Fibroblast of pulmonary artery (primary cell): ENCODE data around the gene LRG1.
A peak's percentile ranks its signal among the peaks of the same experiment; 100 is the strongest.

ENCODE experiments used
- DNase-seq: peaks from one replicate; pipeline ENCODE4 v3.0.0-alpha.2; 2010; ENCODE audit warnings: low read depth
- H3K4me3 ChIP-seq: replicated peaks from 2 replicates; pipeline ENCODE4 v1.5.1; 2011; ENCODE audit warnings: low read depth, mild to moderate bottlenecking, control low read depth, low read length, moderate library complexity
- TF ChIP-seq, protein P1 (sequence below): IDR thresholded peaks from 2 replicates; pipeline ENCODE4 v1.5.1; 2011; ENCODE audit warnings: mild to moderate bottlenecking, control low read depth, low read length, inconsistent platforms; ENCODE audit errors: missing control alignments

LRG1 gene, protein sequence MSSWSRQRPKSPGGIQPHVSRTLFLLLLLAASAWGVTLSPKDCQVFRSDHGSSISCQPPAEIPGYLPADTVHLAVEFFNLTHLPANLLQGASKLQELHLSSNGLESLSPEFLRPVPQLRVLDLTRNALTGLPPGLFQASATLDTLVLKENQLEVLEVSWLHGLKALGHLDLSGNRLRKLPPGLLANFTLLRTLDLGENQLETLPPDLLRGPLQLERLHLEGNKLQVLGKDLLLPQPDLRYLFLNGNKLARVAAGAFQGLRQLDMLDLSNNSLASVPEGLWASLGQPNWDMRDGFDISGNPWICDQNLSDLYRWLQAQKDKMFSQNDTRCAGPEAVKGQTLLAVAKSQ

GRCh38 chr19:4539693-4540581 is at the start of gene LRG1:
Gene LRG1 (minus strand): TSS chr19:4540036. CDS start chr19:4540013, 23 bp downstream.
- peak; percentile 79 for DNase-seq
- H3K4me3 ChIP-seq = no peak within 1 kb of the TSS
- TF ChIP-seq, protein P1, sequence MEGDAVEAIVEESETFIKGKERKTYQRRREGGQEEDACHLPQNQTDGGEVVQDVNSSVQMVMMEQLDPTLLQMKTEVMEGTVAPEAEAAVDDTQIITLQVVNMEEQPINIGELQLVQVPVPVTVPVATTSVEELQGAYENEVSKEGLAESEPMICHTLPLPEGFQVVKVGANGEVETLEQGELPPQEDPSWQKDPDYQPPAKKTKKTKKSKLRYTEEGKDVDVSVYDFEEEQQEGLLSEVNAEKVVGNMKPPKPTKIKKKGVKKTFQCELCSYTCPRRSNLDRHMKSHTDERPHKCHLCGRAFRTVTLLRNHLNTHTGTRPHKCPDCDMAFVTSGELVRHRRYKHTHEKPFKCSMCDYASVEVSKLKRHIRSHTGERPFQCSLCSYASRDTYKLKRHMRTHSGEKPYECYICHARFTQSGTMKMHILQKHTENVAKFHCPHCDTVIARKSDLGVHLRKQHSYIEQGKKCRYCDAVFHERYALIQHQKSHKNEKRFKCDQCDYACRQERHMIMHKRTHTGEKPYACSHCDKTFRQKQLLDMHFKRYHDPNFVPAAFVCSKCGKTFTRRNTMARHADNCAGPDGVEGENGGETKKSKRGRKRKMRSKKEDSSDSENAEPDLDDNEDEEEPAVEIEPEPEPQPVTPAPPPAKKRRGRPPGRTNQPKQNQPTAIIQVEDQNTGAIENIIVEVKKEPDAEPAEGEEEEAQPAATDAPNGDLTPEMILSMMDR = no peak

DNA sequence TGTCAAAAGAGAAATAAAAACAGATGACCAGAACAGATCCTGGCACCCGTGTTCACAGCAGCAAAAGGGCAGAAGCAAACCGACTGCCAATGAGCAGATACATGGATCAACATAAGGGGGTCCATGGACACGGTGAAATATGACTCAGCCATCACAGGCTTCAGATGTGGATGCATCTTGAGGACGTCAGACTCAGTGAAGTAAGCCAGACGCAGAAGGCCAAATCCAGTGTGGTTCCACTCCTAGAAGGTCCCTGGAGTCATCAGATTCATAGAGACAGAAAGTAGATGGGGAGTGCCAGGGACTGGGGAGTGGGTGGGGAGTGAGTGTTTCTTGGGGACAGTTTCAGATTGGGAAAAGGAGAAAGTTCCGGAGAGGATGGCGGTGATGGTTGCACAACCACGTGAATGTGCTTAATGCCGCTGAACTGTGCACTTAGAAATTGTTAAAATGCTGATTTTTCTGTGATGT is 48.5 kb upstream of the LRG1 start:
- DNase-seq = no peak
- H3K4me3 ChIP-seq = no peak overlapping the region
- TF ChIP-seq, protein P1 = no peak

DNA sequence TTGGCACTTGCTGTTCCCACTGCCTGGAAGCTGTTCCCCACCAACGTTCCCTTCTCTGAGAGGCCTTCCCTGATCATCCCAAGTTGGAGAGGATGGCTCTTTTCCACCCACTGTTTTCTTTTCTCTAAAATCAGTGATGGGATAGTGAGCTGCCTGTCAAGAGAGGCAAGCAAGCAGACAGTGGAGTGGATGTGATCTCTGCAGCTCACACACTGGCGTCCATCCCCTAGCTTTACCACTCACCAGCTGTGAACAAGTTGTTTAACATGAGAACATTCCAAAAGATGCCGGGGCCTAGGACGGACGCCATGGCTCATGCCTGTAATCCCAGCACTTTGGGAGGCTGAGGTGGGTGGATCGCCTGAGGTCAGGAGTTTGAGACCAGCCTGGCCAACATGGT is 47.7 kb upstream of the LRG1 start:
- no peak overlapping the region for H3K4me3 ChIP-seq
- TF ChIP-seq, protein P1 = no peak
- DNase-seq = no peak

DNA sequence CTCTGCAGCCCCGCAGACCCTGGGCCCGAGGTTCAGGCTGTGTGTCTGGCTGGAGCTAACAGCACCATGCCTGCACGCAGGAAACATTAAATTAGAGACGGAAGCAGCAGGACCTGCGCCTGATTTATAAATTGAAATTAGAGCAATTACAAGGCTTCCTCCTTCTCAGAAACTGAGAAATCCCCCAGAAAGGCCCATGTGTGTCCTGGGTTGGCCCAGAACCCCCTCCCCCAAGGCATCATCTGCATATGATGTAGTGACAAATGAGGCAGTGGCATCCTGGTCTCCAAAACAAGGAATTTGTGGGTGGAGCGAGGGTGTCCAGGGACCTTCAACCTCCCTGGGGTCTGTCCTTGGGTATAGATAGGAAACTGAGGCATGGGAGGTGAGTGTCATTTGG is 46.9 kb upstream of the LRG1 start:
- H3K4me3 ChIP-seq = no peak overlapping the region
- TF ChIP-seq, protein P1 = no peak
- DNase-seq = no peak

DNA sequence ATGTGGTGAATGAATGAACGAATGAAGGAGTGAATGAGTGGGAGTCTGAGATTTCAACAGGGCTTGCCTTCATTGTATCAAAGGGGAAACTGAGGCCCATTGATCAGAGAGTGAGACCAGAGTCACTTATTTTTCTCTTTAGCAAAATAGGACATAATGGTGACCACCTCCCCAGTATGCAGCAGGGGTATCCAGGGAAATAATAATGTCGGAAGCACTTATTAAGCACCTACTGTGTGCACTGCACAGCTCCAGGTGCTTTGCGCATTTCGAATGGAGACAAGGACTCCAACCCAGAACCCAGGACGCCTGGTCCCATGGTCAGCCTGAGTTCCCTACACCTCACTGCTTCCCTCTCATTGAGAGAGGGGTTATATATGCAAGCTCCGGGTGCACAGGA is 46.4 kb upstream of the LRG1 start:
- TF ChIP-seq, protein P1 = no peak
- H3K4me3 ChIP-seq = no peak overlapping the region

DNA sequence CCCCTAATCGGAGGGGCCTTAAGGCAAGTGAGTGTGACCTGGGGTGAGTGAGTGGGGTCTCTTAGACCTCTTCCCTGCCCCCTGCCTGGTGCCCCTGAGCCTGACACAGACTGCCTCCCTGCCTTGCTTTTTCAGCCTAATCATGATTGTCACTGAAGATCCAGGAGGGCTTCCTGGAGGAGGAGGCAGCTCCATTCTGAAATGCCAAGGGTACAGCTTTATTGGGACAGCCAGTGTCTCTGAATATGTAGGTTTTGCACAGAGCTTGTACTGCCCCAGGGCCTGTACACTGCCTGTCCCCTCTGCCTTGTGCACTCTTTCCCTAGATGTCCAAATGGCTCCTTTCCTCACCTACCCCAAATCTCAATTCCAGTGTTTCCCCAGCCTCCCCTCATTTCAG is 45.7 kb upstream of the LRG1 start:
- DNase-seq = no peak
- TF ChIP-seq, protein P1 = no peak

More for the DNA sequence above, 46.4 kb upstream of the LRG1 start:
- no peak for DNase-seq

More for the DNA sequence above, 45.7 kb upstream of the LRG1 start:
- no peak overlapping the region for H3K4me3 ChIP-seq
